ENCODE data around the gene RPS26.

Gene RPS26

GRCh38 chr12:56078427-56078826 is 36.7 kb downstream of the RPS26 start:
- no peaks in the 10 kb centered on the region for H3K9me3 ChIP-seq (replicated peaks; ENCODE audit: insufficient read depth, low read length)
- no peak overlapping the region for H3K9ac ChIP-seq (ENCODE audit: low read length)
- H3K79me2 ChIP-seq (ENCODE audit: low read length) = no peaks in the 10 kb centered on the region
- H3K9me2 ChIP-seq (replicated peaks; ENCODE audit: insufficient read depth, low read length) = no peaks in the 10 kb centered on the region
- no peaks in the 10 kb centered on the region for H4K20me1 ChIP-seq (ENCODE audit: insufficient read depth, low read length)
- no peak for DNase-seq
- H3F3A ChIP-seq (ENCODE audit: insufficient read depth, low read length) = peaks cover 8% of the 10 kb centered on the region
- H3K27ac ChIP-seq (ENCODE audit: low read length) = no peak overlapping the region
- no peak overlapping the region for H2AFZ ChIP-seq (ENCODE audit: low read length)
- H3K27me3 ChIP-seq (replicated peaks; ENCODE audit: insufficient read depth, low read length) = peaks cover 28% of the 10 kb centered on the region
- TF ChIP-seq EZH2phosphoT487 (IDR thresholded peaks at IDR 0.05; ENCODE audit: low read length) (no peak), EZH2 (optimal IDR thresholded peaks at IDR 0.05; ENCODE audit: low read depth, low read length) (no peak), CTCF (IDR thresholded peaks at IDR 0.05; ENCODE audit: low read length) (no peak)
- no peaks in the 10 kb centered on the region for H3K4me1 ChIP-seq (ENCODE audit: low read length)
- H3K36me3 ChIP-seq (replicated peaks; ENCODE audit: insufficient read depth, low read length) = no peaks in the 10 kb centered on the region
- H3K4me3 ChIP-seq (ENCODE audit: low read length) = no peak overlapping the region
- H3K4me2 ChIP-seq (ENCODE audit: low read depth, low read length) = peak overlapping the region; percentile 91; the same call in 1 of the 2 replicates

GRCh38 chr12:56078931-56079722 is 37.4 kb downstream of the RPS26 start:
- no peaks in the 10 kb centered on the region for H3K4me1 ChIP-seq (ENCODE audit: low read length)
- H4K20me1 ChIP-seq (ENCODE audit: insufficient read depth, low read length) = no peaks in the 10 kb centered on the region
- no peak overlapping the region; the same call in 1 of the 2 replicates for H3K27ac ChIP-seq (ENCODE audit: low read length)
- peaks cover 29% of the 10 kb centered on the region for H3K27me3 ChIP-seq (replicated peaks; ENCODE audit: insufficient read depth, low read length)
- peak; percentile 64 for DNase-seq
- peak overlapping the region; percentile 95 for H2AFZ ChIP-seq (ENCODE audit: low read length)
- TF ChIP-seq EZH2 (optimal IDR thresholded peaks at IDR 0.05; ENCODE audit: low read depth, low read length) = no peak
- TF ChIP-seq EZH2phosphoT487 (IDR thresholded peaks at IDR 0.05; ENCODE audit: low read length) = no peak
- peak; percentile 71 for TF ChIP-seq CTCF (IDR thresholded peaks at IDR 0.05; ENCODE audit: low read length)
- no peaks in the 10 kb centered on the region for H3K9me2 ChIP-seq (replicated peaks; ENCODE audit: insufficient read depth, low read length)
- no peaks in the 10 kb centered on the region for H3K79me2 ChIP-seq (ENCODE audit: low read length)
- H3K36me3 ChIP-seq (replicated peaks; ENCODE audit: insufficient read depth, low read length) = no peaks in the 10 kb centered on the region
- H3K4me2 ChIP-seq (ENCODE audit: low read depth, low read length) = peak overlapping the region; percentile 91
- peaks cover 8% of the 10 kb centered on the region for H3F3A ChIP-seq (ENCODE audit: insufficient read depth, low read length)
- no peaks in the 10 kb centered on the region for H3K9me3 ChIP-seq (replicated peaks; ENCODE audit: insufficient read depth, low read length)
- peak overlapping the region; percentile 37; the same call in 1 of the 2 replicates for H3K9ac ChIP-seq (ENCODE audit: low read length)
- peak overlapping the region; percentile 72 for H3K4me3 ChIP-seq (ENCODE audit: low read length)

DNA sequence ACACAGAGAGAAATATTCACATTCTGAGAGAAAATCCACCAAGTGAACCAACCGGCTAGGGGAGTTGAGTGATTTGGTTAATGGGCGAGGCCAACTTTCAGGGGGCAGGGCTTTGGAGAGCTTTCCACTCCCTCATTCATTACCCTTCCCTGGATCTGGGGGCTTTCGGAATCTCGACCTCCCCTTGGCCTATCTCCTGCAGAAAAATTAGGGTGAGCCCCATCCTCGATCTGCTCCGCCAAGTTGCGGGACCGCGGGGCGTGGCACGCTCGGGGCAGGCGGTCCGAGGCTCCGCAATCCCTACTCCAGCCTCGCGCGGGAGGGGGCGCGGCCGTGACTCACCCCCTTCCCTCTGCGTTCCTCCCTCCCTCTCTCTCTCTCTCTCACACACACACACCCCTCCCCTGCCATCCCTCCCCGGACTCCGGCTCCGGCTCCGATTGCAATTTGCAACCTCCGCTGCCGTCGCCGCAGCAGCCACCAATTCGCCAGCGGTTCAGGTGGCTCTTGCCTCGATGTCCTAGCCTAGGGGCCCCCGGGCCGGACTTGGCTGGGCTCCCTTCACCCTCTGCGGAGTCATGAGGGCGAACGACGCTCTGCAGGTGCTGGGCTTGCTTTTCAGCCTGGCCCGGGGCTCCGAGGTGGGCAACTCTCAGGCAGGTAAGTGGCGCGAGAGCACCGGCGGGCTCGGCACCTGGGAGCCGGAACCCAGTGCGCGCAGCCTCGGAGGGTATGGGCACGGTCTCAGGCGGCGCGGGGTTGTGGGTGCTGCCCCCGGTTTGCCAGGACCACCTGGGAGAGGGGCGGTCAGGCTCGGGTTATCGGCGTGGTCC is 38.2 kb downstream of the RPS26 start, which contains the start of gene ERBB3:
TSS of gene ERBB3 (plus strand) at position 443 of the 833 bp plus-strand sequence. CDS start at position 579, 136 bp downstream.
- H3K4me3 ChIP-seq (ENCODE audit: low read length) = peak within 1 kb of the TSS; percentile 72
- peak within 1 kb of the TSS; percentile 91 for H3K4me2 ChIP-seq (ENCODE audit: low read depth, low read length)
- DNase-seq = peak; percentile 38
- H3K9ac ChIP-seq (ENCODE audit: low read length) = peak within 1 kb of the TSS; percentile 37; the same call in 1 of the 2 replicates
- no peaks in the 10 kb centered on the region for H3K4me1 ChIP-seq (ENCODE audit: low read length)
- H3K79me2 ChIP-seq (ENCODE audit: low read length) = no peaks in the 10 kb centered on the region
- no peaks in the 10 kb centered on the region for H3K9me3 ChIP-seq (replicated peaks; ENCODE audit: insufficient read depth, low read length)
- H4K20me1 ChIP-seq (ENCODE audit: insufficient read depth, low read length) = no peaks in the 10 kb centered on the region
- peak within 1 kb of the TSS; percentile 95 for H2AFZ ChIP-seq (ENCODE audit: low read length)
- H3K36me3 ChIP-seq (replicated peaks; ENCODE audit: insufficient read depth, low read length) = no peaks in the 10 kb centered on the region
- peaks cover 8% of the 10 kb centered on the region for H3F3A ChIP-seq (ENCODE audit: insufficient read depth, low read length)
- H3K27me3 ChIP-seq (replicated peaks; ENCODE audit: insufficient read depth, low read length) = peaks cover 29% of the 10 kb centered on the region
- no peak within 1 kb of the TSS; the same call in 1 of the 2 replicates for H3K27ac ChIP-seq (ENCODE audit: low read length)
- no peak for TF ChIP-seq EZH2 (optimal IDR thresholded peaks at IDR 0.05; ENCODE audit: low read depth, low read length)
- TF ChIP-seq EZH2phosphoT487 (IDR thresholded peaks at IDR 0.05; ENCODE audit: low read length) = no peak
- TF ChIP-seq CTCF (IDR thresholded peaks at IDR 0.05; ENCODE audit: low read length) = no peak
- H3K9me2 ChIP-seq (replicated peaks; ENCODE audit: insufficient read depth, low read length) = no peaks in the 10 kb centered on the region

All from MM.1S (cell line).